ENCODE results near the gene SLX4.

DNA sequence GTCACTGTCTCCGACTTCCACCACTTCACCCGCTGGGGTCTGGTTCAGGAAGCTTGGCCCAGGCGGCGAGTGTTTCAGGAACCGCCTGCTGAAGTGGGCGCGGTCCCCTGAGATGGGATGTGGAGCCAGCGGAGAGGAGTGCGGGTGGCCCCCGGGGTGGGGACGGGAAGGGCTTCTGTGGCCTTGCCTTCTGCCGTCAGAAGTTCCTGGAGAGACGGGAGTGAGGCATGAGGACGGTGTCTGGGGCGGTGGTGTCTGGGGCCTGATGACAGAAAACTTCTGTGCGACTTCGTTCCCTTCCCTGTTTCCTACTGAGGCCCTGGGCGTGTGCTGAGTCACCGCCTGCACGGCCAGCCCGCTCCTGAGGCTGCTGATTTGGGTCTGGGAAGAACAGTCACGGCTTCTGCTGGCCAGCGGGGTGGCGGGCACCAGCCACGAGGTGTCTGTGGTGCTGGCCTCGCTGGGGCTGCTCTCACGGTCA is 21.9 kb downstream of the SLX4 start:
- TF ChIP-seq, protein P1, sequence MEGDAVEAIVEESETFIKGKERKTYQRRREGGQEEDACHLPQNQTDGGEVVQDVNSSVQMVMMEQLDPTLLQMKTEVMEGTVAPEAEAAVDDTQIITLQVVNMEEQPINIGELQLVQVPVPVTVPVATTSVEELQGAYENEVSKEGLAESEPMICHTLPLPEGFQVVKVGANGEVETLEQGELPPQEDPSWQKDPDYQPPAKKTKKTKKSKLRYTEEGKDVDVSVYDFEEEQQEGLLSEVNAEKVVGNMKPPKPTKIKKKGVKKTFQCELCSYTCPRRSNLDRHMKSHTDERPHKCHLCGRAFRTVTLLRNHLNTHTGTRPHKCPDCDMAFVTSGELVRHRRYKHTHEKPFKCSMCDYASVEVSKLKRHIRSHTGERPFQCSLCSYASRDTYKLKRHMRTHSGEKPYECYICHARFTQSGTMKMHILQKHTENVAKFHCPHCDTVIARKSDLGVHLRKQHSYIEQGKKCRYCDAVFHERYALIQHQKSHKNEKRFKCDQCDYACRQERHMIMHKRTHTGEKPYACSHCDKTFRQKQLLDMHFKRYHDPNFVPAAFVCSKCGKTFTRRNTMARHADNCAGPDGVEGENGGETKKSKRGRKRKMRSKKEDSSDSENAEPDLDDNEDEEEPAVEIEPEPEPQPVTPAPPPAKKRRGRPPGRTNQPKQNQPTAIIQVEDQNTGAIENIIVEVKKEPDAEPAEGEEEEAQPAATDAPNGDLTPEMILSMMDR (IDR thresholded peaks at IDR 0.05): no peak
- TF ChIP-seq POLR2A (IDR thresholded peaks at IDR 0.05): no peak

All from lower leg skin (tissue), 3 donors.